Neural progenitor cell (in vitro differentiated cells): ENCODE results near the gene FES. TPM values are rescaled to one million over a fixed set of nuclear protein-coding genes. Genes with fewer than 3 reads are reported as not detected.

Source experiments
- DNase-seq: peaks from one replicate; pipeline ENCODE4 v3.0.0-alpha.2; 2016; ENCODE audit warnings: low spot score
- H2AFZ ChIP-seq: fragments of 200-600 bp; sonication (generic); replicated peaks from 2 replicates; pipeline ENCODE4 v1.6.1; 2016; ENCODE audit warnings: antibody characterized with exemption
- H3F3A ChIP-seq: fragments of 200-600 bp; sonication (generic); 2 replicates; pipeline ENCODE4 v1.6.1; 2016; ENCODE audit warnings: antibody characterized with exemption, low read depth
- H3K27ac ChIP-seq: fragments of 200-600 bp; sonication (generic); 2 replicates; pipeline ENCODE4 v1.5.1; 2016; ENCODE audit warnings: mild to moderate bottlenecking
- H3K27me3 ChIP-seq: fragments of 200-600 bp; sonication (generic); 2 replicates; pipeline ENCODE4 v1.6.1; 2016; ENCODE audit warnings: mild to moderate bottlenecking, moderate library complexity
- H3K36me3 ChIP-seq: fragments of 200-600 bp; sonication (generic); 2 replicates; pipeline ENCODE4 v1.5.1; 2016
- H3K4me1 ChIP-seq: fragments of 200-600 bp; sonication (generic); 2 replicates; pipeline ENCODE4 v1.6.1; 2016; ENCODE audit warnings: mixed run types
- H3K4me2 ChIP-seq: fragments of 200-600 bp; sonication (generic); 2 replicates; pipeline ENCODE4 v1.6.1; 2016
- H3K4me3 ChIP-seq: fragments of 200-600 bp; sonication (generic); 2 replicates; pipeline ENCODE4 v1.5.1; 2016
- H3K79me2 ChIP-seq: fragments of 200-600 bp; sonication (generic); 2 replicates; pipeline ENCODE4 v1.6.1; 2016; ENCODE audit warnings: low read depth
- H3K9ac ChIP-seq: fragments of 200-600 bp; sonication (generic); 2 replicates; pipeline ENCODE4 v1.6.1; 2016
- H3K9me3 ChIP-seq: fragments of 200-600 bp; sonication (generic); 2 replicates; pipeline ENCODE4 v1.5.1; 2016; ENCODE audit warnings: low read depth
- H4K20me1 ChIP-seq: fragments of 200-600 bp; sonication (generic); 2 replicates; pipeline ENCODE4 v1.6.1; 2016; ENCODE audit warnings: low read depth
- H3K27ac Mint-ChIP-seq: 3 replicates; pipeline ENCODE4 v1.8.0; 2021; ENCODE audit warnings: mixed read lengths
- H3K27me3 Mint-ChIP-seq: 2 replicates; pipeline ENCODE4 v1.8.0; 2022; ENCODE audit warnings: low read depth, mild to moderate bottlenecking, inconsistent platforms, moderate library complexity, mixed read lengths; ENCODE audit not compliant: insufficient read depth
- H3K36me3 Mint-ChIP-seq: 3 replicates; pipeline ENCODE4 v1.8.0; 2021; ENCODE audit warnings: mixed read lengths
- H3K4me1 Mint-ChIP-seq: 3 replicates; pipeline ENCODE4 v1.8.0; 2021; ENCODE audit warnings: mixed read lengths
- H3K4me3 Mint-ChIP-seq: 3 replicates; pipeline ENCODE4 v1.8.0; 2021; ENCODE audit warnings: mild to moderate bottlenecking, moderate library complexity, mixed read lengths
- H3K9me3 Mint-ChIP-seq: 3 replicates; pipeline ENCODE4 v1.8.0; 2020; ENCODE audit warnings: mixed read lengths
- CTCF ChIP-seq: fragments of 200-600 bp; sonication (generic); IDR thresholded peaks from 2 replicates; pipeline ENCODE4 v1.5.1; 2017; ENCODE audit warnings: antibody characterized with exemption, mild to moderate bottlenecking
- EZH2 ChIP-seq: fragments of 200-600 bp; sonication (generic); IDR thresholded peaks from 2 replicates; pipeline ENCODE4 v1.6.1; 2017; ENCODE audit warnings: antibody characterized with exemption, mild to moderate bottlenecking, moderate library complexity
- EZH2phosphoT487 ChIP-seq: fragments of 200-600 bp; sonication (generic); IDR thresholded peaks from 2 replicates; pipeline ENCODE4 v1.6.1; 2017; ENCODE audit warnings: antibody characterized with exemption
- total RNA-seq: library from RNA; depleted of rRNA; stranded (reverse); fragments of >200 nt; gene quantifications from 2 replicates; pipeline ENCODE4 v1.2.3, GENCODE V29; 2015; ENCODE audit warnings: low replicate concordance

Gene FES
- total RNA-seq, 1 donor from 2014 or later = 11.7 TPM

- peaks cover 7% of the 10 kb centered on the region for H3K4me1 ChIP-seq
- no peaks in the 10 kb centered on the region for H3K9me3 ChIP-seq
- no peak overlapping the region for H3K27ac ChIP-seq
- H3K9ac ChIP-seq = no peak overlapping the region
- H3F3A ChIP-seq = peaks cover 16% of the 10 kb centered on the region
- H3K36me3 Mint-ChIP-seq = no peaks in the 10 kb centered on the region
- no peak overlapping the region for H2AFZ ChIP-seq
- H3K36me3 ChIP-seq = no peaks in the 10 kb centered on the region
- H3K27ac Mint-ChIP-seq = no peak overlapping the region
- peak overlapping the region; percentile 93 for H3K4me3 Mint-ChIP-seq
- no peak overlapping the region for H3K4me2 ChIP-seq
- DNase-seq = no peak
- H3K9me3 Mint-ChIP-seq = no peaks in the 10 kb centered on the region
- H3K27me3 Mint-ChIP-seq = peaks cover 8% of the 10 kb centered on the region
- peaks cover 4% of the 10 kb centered on the region for H4K20me1 ChIP-seq
- H3K4me3 ChIP-seq = no peak overlapping the region
- no peak for TF ChIP-seq EZH2phosphoT487
- TF ChIP-seq CTCF = no peak
- TF ChIP-seq EZH2 = no peak
- peaks cover 20% of the 10 kb centered on the region for H3K4me1 Mint-ChIP-seq
- H3K27me3 ChIP-seq = peaks cover 15% of the 10 kb centered on the region
- H3K79me2 ChIP-seq = peaks cover 7% of the 10 kb centered on the region
Measured at GRCh38 chr15:90930861-90931574, 46.7 kb downstream of the FES start.

- Histone ChIP-seq H3K79me2 (peaks cover 11% of the 10 kb centered on the region), H2AFZ (peak overlapping the region; percentile 97), H3F3A (peaks cover 16% of the 10 kb centered on the region), H3K36me3 (no peaks in the 10 kb centered on the region), H4K20me1 (peaks cover 7% of the 10 kb centered on the region), H3K4me3 (peak overlapping the region; percentile 85), H3K27me3 (peaks cover 15% of the 10 kb centered on the region), H3K4me1 (peaks cover 12% of the 10 kb centered on the region), H3K9me3 (no peaks in the 10 kb centered on the region), H3K9ac (no peak overlapping the region), H3K4me2 (peak overlapping the region; percentile 88), H3K27ac (no peak overlapping the region)
- peak overlapping the region; percentile 93 for H3K4me3 Mint-ChIP-seq
- peaks cover 24% of the 10 kb centered on the region for H3K4me1 Mint-ChIP-seq
- DNase-seq = no peak
- H3K27me3 Mint-ChIP-seq = peaks cover 8% of the 10 kb centered on the region
- no peak for TF ChIP-seq EZH2phosphoT487
- H3K36me3 Mint-ChIP-seq = peaks cover 3% of the 10 kb centered on the region
- no peaks in the 10 kb centered on the region for H3K9me3 Mint-ChIP-seq
- H3K27ac Mint-ChIP-seq = no peak overlapping the region
Measured at GRCh38 chr15:90931575-90931827, 47.2 kb downstream of the FES start.

- peak; percentile 95 for DNase-seq
- Histone ChIP-seq H3K4me3 (peak within 1 kb of the TSS; percentile 85), H3K27ac (no peak within 1 kb of the TSS), H3K36me3 (no peaks in the 10 kb centered on the region), H3K27me3 (peaks cover 15% of the 10 kb centered on the region), H3K79me2 (peaks cover 15% of the 10 kb centered on the region), H3K9me3 (no peaks in the 10 kb centered on the region), H3K9ac (no peak within 1 kb of the TSS), H2AFZ (peak within 1 kb of the TSS; percentile 97), H3F3A (peaks cover 16% of the 10 kb centered on the region), H3K4me1 (peaks cover 12% of the 10 kb centered on the region), H3K4me2 (peak within 1 kb of the TSS; percentile 88), H4K20me1 (peaks cover 10% of the 10 kb centered on the region)
- H3K27me3 Mint-ChIP-seq = peaks cover 8% of the 10 kb centered on the region
- peaks cover 6% of the 10 kb centered on the region for H3K36me3 Mint-ChIP-seq
- peak within 1 kb of the TSS; percentile 93 for H3K4me3 Mint-ChIP-seq
- TF ChIP-seq EZH2phosphoT487 (no peak), CTCF (peak; percentile 92), EZH2 (peak; percentile 50)
- H3K9me3 Mint-ChIP-seq = no peaks in the 10 kb centered on the region
- peaks cover 27% of the 10 kb centered on the region for H3K4me1 Mint-ChIP-seq
- peak within 1 kb of the TSS; percentile 66 for H3K27ac Mint-ChIP-seq
Measured at GRCh38 chr15:90931828-90932659, 47.7 kb downstream of the FES start, which contains the start of gene HDDC3. HDDC3 (minus strand) TSS chr15:90932549; CDS start chr15:90932540, 9 bp downstream.

GRCh38 chr15:90932660-90932991, 48.3 kb downstream of the FES start:
- Mint-ChIP-seq H3K27me3 (peaks cover 8% of the 10 kb centered on the region), H3K4me1 (peaks cover 27% of the 10 kb centered on the region), H3K36me3 (peaks cover 6% of the 10 kb centered on the region), H3K9me3 (no peaks in the 10 kb centered on the region), H3K27ac (peak overlapping the region; percentile 66), H3K4me3 (peak overlapping the region; percentile 93)
- Histone ChIP-seq H3K4me2 (peak overlapping the region; percentile 88), H3K4me3 (peak overlapping the region; percentile 85), H3K27ac (no peak overlapping the region), H3K9me3 (no peaks in the 10 kb centered on the region), H2AFZ (no peak overlapping the region), H4K20me1 (peaks cover 10% of the 10 kb centered on the region), H3K36me3 (no peaks in the 10 kb centered on the region), H3F3A (peaks cover 16% of the 10 kb centered on the region), H3K4me1 (peaks cover 12% of the 10 kb centered on the region), H3K27me3 (peaks cover 15% of the 10 kb centered on the region), H3K79me2 (peaks cover 16% of the 10 kb centered on the region), H3K9ac (no peak overlapping the region)
- TF ChIP-seq CTCF (no peak), EZH2phosphoT487 (no peak), EZH2 (no peak)
- DNase-seq = no peak
